ENCODE data around the gene FBXL19.
"Not testable (repeated sequence)": the region's sequence is repeated elsewhere in the genome, so short reads cannot be mapped to it uniquely, and the experiment has no call there.

FBXL19 gene

GRCh38 chr16:30923554-30924075 is at the start of gene FBXL19:
Gene FBXL19, plus strand, starts transcription at chr16:30923572. Its CDS starts 2,183 bp downstream, at chr16:30925755.
- peak in 1 of 3 experiments; percentile 37 for DNase-seq (ENCODE audit: low read depth in 3 of 3)

- no peak for DNase-seq (ENCODE audit: low read depth in 3 of 3)
Measured at GRCh38 chr16:30874244-30874820, 49.0 kb upstream of the FBXL19 start.

- peak; percentile 77 to 84 (median 79) for DNase-seq (ENCODE audit: low read depth in 3 of 3)
Measured at GRCh38 chr16:30874821-30875717, 48.3 kb upstream of the FBXL19 start.

GRCh38 chr16:30875871-30876801 is 47.2 kb upstream of the FBXL19 start:
- DNase-seq (ENCODE audit: low read depth in 3 of 3) = peak in 1 of 3 experiments; percentile 22

- no peak for DNase-seq (ENCODE audit: low read depth in 3 of 3)
Measured at GRCh38 chr16:30876867-30877266, 46.5 kb upstream of the FBXL19 start.

- DNase-seq (ENCODE audit: low read depth in 3 of 3) = no peak
Measured at GRCh38 chr16:30882429-30883310, 40.7 kb upstream of the FBXL19 start.

- no peak for DNase-seq (ENCODE audit: low read depth in 3 of 3)
Measured at GRCh38 chr16:30884760-30885159, 38.6 kb upstream of the FBXL19 start.

GRCh38 chr16:30885196-30885595 is 38.2 kb upstream of the FBXL19 start:
- no peak for DNase-seq (ENCODE audit: low read depth in 3 of 3)

GRCh38 chr16:30886145-30886544 is 37.2 kb upstream of the FBXL19 start:
- no peak for DNase-seq (ENCODE audit: low read depth in 3 of 3)

- no peak for DNase-seq (ENCODE audit: low read depth in 3 of 3)
Measured at GRCh38 chr16:30887927-30888326, 35.4 kb upstream of the FBXL19 start.

- no peak for DNase-seq (ENCODE audit: low read depth in 3 of 3)
Measured at GRCh38 chr16:30888856-30889499, 34.4 kb upstream of the FBXL19 start.

GRCh38 chr16:30889721-30890120 is 33.7 kb upstream of the FBXL19 start:
- DNase-seq (ENCODE audit: low read depth in 3 of 3) = no peak

- not testable (repeated sequence) for DNase-seq (ENCODE audit: low read depth in 3 of 3)
Measured at GRCh38 chr16:30891043-30891823, 32.1 kb upstream of the FBXL19 start.

- no peak for DNase-seq (ENCODE audit: low read depth in 3 of 3)
Measured at GRCh38 chr16:30892670-30893416, 30.5 kb upstream of the FBXL19 start.

GRCh38 chr16:30893417-30893743 is 30.0 kb upstream of the FBXL19 start:
- DNase-seq (ENCODE audit: low read depth in 3 of 3) = no peak

GRCh38 chr16:30893744-30894539 is 29.4 kb upstream of the FBXL19 start, which contains the start of gene BCL7C:
Gene BCL7C, minus strand, starts transcription at chr16:30894077. Its CDS starts 133 bp downstream, at chr16:30893944.
- DNase-seq (ENCODE audit: low read depth in 3 of 3) = peak; percentile 63 to 79 (median 63)

GRCh38 chr16:30894540-30895368 is 28.6 kb upstream of the FBXL19 start:
- DNase-seq (ENCODE audit: low read depth in 3 of 3) = no peak

Data from stimulated activated CD4-positive, alpha-beta T cell treated with anti-CD3 and anti-CD28 coated beads, TNF-alpha, amount 100 ng/mL, for 4 hours (primary cell).